GM19463 (cell line): ENCODE measurements around the gene GATB.

Experiments used
- ATAC-seq: cut with Tn5 transposase; IDR thresholded peaks from one replicate; pipeline ENCODE4 v1.9.1; 2021; ENCODE audit warnings: mild to moderate bottlenecking, moderate library complexity; ENCODE audit not compliant: unreplicated experiment

The GATB gene

GRCh38 chr4:151786158-151786495 is 25.3 kb upstream of the GATB start:
- ATAC-seq: no peak

GRCh38 chr4:151785484-151786157 is 24.8 kb upstream of the GATB start:
- ATAC-seq: no peak

GRCh38 chr4:151784706-151785105 is 23.9 kb upstream of the GATB start:
- no peak for ATAC-seq

- no peak for ATAC-seq
These were observed 23.1 kb upstream of the GATB start for GRCh38 chr4:151783867-151784266.

- ATAC-seq: no peak
These were observed 21.5 kb upstream of the GATB start for GRCh38 chr4:151782296-151782695.

GRCh38 chr4:151781026-151781425 is 20.2 kb upstream of the GATB start:
- ATAC-seq: no peak

- ATAC-seq: no peak
These were observed 16.7 kb upstream of the GATB start for GRCh38 chr4:151777471-151777870.

GRCh38 chr4:151774324-151774723 is 13.5 kb upstream of the GATB start:
- ATAC-seq: no peak

GRCh38 chr4:151772274-151772673 is 11.5 kb upstream of the GATB start:
- ATAC-seq: no peak

GRCh38 chr4:151771664-151772063 is 10.9 kb upstream of the GATB start:
- no peak for ATAC-seq

GRCh38 chr4:151770154-151770553 is 9.3 kb upstream of the GATB start:
- ATAC-seq: no peak

- no peak for ATAC-seq
These were observed 8.0 kb upstream of the GATB start for GRCh38 chr4:151768835-151769234.

- ATAC-seq: no peak
These were observed 5.9 kb upstream of the GATB start for GRCh38 chr4:151766691-151767090.

- no peak for ATAC-seq
These were observed 805 bp downstream of the GATB start for GRCh38 chr4:151760002-151760401.

- no peak for ATAC-seq
These were observed 7.8 kb downstream of the GATB start for GRCh38 chr4:151753056-151753455.

- no peak for ATAC-seq
These were observed 10.7 kb downstream of the GATB start for GRCh38 chr4:151750156-151750555.

GRCh38 chr4:151745481-151746231 is 15.2 kb downstream of the GATB start:
- ATAC-seq: no peak

GRCh38 chr4:151744614-151745013 is 16.2 kb downstream of the GATB start:
- ATAC-seq: peak; percentile 56

GRCh38 chr4:151743894-151744293 is 16.9 kb downstream of the GATB start:
- no peak for ATAC-seq

GRCh38 chr4:151743128-151743854 is 17.5 kb downstream of the GATB start:
- ATAC-seq: peak; percentile 49

- ATAC-seq: no peak
These were observed 21.9 kb downstream of the GATB start for GRCh38 chr4:151738720-151739517.
